Trophoblast cell (in vitro differentiated cells and primary cell): Measurements from ENCODE around the gene TMA16.

Source experiments
- DNase-seq, 2 donors: peaks; one replicate each; pipeline ENCODE4 v3.0.0-alpha.2; 2016
- H2AFZ ChIP-seq: 2 replicates; pipeline ENCODE4 v1.6.1; 2013; ENCODE audit warnings: low read length, moderate library complexity, mild to moderate bottlenecking; ENCODE audit not compliant: insufficient read depth, poor library complexity
- H2AK5ac ChIP-seq: 2 replicates; pipeline ENCODE4 v1.6.1; 2013; ENCODE audit warnings: mild to moderate bottlenecking, low read length
- H2BK120ac ChIP-seq: 2 replicates; pipeline ENCODE4 v1.6.1; 2013; ENCODE audit warnings: low read length, mild to moderate bottlenecking, moderate library complexity; ENCODE audit not compliant: insufficient read depth, poor library complexity
- H2BK12ac ChIP-seq: 2 replicates; pipeline ENCODE4 v1.6.1; 2013; ENCODE audit warnings: mild to moderate bottlenecking, low read length, moderate library complexity
- H2BK5ac ChIP-seq: 2 replicates; pipeline ENCODE4 v1.6.1; 2013; ENCODE audit warnings: low read length, low read depth, moderate library complexity, mild to moderate bottlenecking; ENCODE audit not compliant: poor library complexity
- H3K14ac ChIP-seq: 2 replicates; pipeline ENCODE4 v1.6.1; 2013; ENCODE audit warnings: mild to moderate bottlenecking, low read length
- H3K18ac ChIP-seq: 2 replicates; pipeline ENCODE4 v1.6.1; 2013; ENCODE audit warnings: mild to moderate bottlenecking, low read length
- H3K23ac ChIP-seq: 2 replicates; pipeline ENCODE4 v1.6.1; 2013; ENCODE audit warnings: low read length
- H3K27ac ChIP-seq: 2 replicates; pipeline ENCODE4 v1.5.1; 2013; ENCODE audit warnings: low read depth, mild to moderate bottlenecking, inconsistent platforms, low read length, moderate library complexity
- H3K27me3 ChIP-seq: 2 replicates; pipeline ENCODE4 v1.6.1; 2013; ENCODE audit warnings: inconsistent platforms, mild to moderate bottlenecking, low read length, moderate library complexity; ENCODE audit not compliant: insufficient read depth
- H3K36me3 ChIP-seq, 2 experiments: 1 replicate in 1 of 2; 2 replicates in 1 of 2; pipeline ENCODE4 v1.6.1; 2013; ENCODE audit warnings: low read length in 2 of 2, mild to moderate bottlenecking in 2 of 2, moderate library complexity in 1 of 2; ENCODE audit not compliant: insufficient read depth in 2 of 2, control insufficient read depth in 1 of 2
- H3K4ac ChIP-seq: 2 replicates; pipeline ENCODE4 v1.6.1; 2013; ENCODE audit warnings: low read depth, mild to moderate bottlenecking, low read length, moderate library complexity
- H3K4me1 ChIP-seq, 2 experiments: 1 replicate in 1 of 2; 2 replicates in 1 of 2; pipeline ENCODE4 v1.6.1; 2013; ENCODE audit warnings: low read length in 2 of 2, mild to moderate bottlenecking in 2 of 2, moderate library complexity in 1 of 2; ENCODE audit not compliant: insufficient read depth in 2 of 2, control insufficient read depth in 1 of 2
- H3K4me2 ChIP-seq: 2 replicates; pipeline ENCODE4 v1.6.1; 2013; ENCODE audit warnings: inconsistent platforms, mild to moderate bottlenecking, low read length, moderate library complexity
- H3K4me3 ChIP-seq: 2 replicates; pipeline ENCODE4 v1.5.1; 2013; ENCODE audit warnings: mild to moderate bottlenecking, low read depth, low read length, inconsistent platforms
- H3K79me1 ChIP-seq: one replicate; pipeline ENCODE4 v1.6.1; 2013; ENCODE audit warnings: low read length
- H3K79me2 ChIP-seq: 2 replicates; pipeline ENCODE4 v1.6.1; 2013; ENCODE audit warnings: low read length, mild to moderate bottlenecking; ENCODE audit not compliant: control insufficient read depth, insufficient read depth, poor library complexity
- H3K9ac ChIP-seq: 2 replicates; pipeline ENCODE4 v1.6.1; 2013; ENCODE audit warnings: mild to moderate bottlenecking, low read length
- H3K9me3 ChIP-seq: 2 replicates; pipeline ENCODE4 v1.6.1; 2013; ENCODE audit warnings: low read depth, mild to moderate bottlenecking, control low read depth, inconsistent platforms, low read length; ENCODE audit not compliant: insufficient read depth
- H4K12ac ChIP-seq: 2 replicates; pipeline ENCODE4 v1.6.1; 2013; ENCODE audit warnings: low read depth, mild to moderate bottlenecking, low read length, moderate library complexity
- H4K8ac ChIP-seq: 2 replicates; pipeline ENCODE4 v1.6.1; 2013; ENCODE audit warnings: low read depth, mild to moderate bottlenecking, low read length, moderate library complexity
- H4K91ac ChIP-seq: one replicate; pipeline ENCODE4 v1.6.1; 2013; ENCODE audit warnings: low read depth, mild to moderate bottlenecking, low read length, moderate library complexity
- WGBS: extraction: QIAGEN DNeasy Blood & Tissue Kit; methylation state at CpG from one replicate; pipeline ENCODE4 v1.1.7; 2013; ENCODE audit warnings: missing lambda C conversion rate; ENCODE audit not compliant: insufficient read length, insufficient coverage; ENCODE audit errors: extremely low coverage; 5-methylcytosine and 5-hydroxymethylcytosine counted together

TMA16 gene

DNA sequence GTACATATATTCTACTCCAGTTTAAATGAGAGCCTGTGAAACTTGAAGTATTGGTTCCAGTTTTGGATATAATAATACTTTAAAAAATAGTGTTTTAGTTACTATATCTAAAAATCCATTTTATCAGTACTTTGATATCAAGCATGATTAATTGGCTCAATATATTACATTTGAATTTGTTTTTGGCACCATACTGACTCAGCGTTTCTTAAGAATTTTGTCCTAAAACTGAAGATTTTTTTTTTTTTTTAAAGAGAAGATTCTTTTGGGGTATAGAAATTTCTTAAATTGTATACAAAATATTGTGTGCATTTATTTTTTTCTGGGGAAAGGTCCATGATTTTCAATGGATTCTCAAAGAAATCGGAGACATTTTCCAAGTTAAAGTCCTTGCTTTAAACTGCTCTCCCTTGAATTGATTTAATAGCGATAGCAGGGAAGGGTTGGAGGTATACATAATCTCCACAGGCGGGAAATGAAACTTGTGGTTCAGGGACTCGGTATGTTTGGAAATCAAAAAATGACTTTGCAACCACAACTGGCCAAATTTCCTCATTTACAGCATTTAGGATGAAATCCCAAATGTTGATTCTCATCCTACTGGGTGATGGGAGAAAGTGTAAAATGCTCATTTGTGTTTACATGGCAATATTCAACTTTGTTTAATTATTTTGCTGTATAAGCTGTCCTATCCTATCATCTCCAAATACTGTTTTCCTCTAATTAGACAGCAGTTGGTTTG is 62.3 kb downstream of the TMA16 start:
- H4K8ac ChIP-seq: no peak overlapping the region
- H3K14ac ChIP-seq: no peak overlapping the region
- no peak overlapping the region for H2BK120ac ChIP-seq
- no peak overlapping the region for H3K18ac ChIP-seq
- no CpG with 5 or more reads among the region's 5 CpGs for WGBS
- H3K9me3 ChIP-seq: no peaks in the 10 kb centered on the region
- no peak overlapping the region for H4K91ac ChIP-seq
- DNase-seq: no peak
- H3K79me1 ChIP-seq: no peaks in the 10 kb centered on the region
- H3K4me3 ChIP-seq: no peak overlapping the region
- H3K27me3 ChIP-seq: no peaks in the 10 kb centered on the region
- no peak overlapping the region for H3K4ac ChIP-seq
- no peak overlapping the region for H3K23ac ChIP-seq
- no peak overlapping the region for H4K12ac ChIP-seq
- no peak overlapping the region for H2BK12ac ChIP-seq
- H3K9ac ChIP-seq: no peak overlapping the region
- H2AFZ ChIP-seq: no peak overlapping the region
- no peak overlapping the region for H3K27ac ChIP-seq
- no peak overlapping the region for H3K4me2 ChIP-seq
- H2AK5ac ChIP-seq: no peak overlapping the region
- no peaks in the 10 kb centered on the region for H3K79me2 ChIP-seq
- H3K4me1 ChIP-seq: no peaks in the 10 kb centered on the region
- no peaks in the 10 kb centered on the region for H3K36me3 ChIP-seq
- no peak overlapping the region for H2BK5ac ChIP-seq

DNA sequence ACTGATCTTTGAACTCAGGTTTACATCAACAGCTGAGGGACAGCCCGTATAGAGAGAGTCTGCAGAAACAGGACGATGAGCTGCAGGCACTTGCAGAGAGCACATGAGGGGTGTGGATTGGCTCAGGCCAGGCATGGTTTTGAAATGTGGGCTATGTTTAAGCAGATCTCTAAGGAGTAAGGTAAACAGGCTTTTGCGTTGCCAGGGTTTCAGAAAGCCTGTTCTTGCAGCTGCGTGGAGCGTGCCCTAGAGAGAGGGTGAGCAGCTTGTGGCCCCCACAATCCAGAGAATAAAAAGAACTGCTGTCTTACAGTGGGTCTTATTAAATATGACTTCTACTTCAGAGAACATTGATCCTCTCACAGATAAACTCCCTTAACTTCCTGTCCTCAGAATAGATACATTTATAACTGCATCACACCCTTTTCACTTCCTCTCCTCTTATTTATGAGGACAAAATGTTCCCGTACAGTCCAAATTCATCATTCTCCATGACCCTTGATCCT is 64.1 kb downstream of the TMA16 start:
- no peak overlapping the region for H2BK120ac ChIP-seq
- H3K9me3 ChIP-seq: no peaks in the 10 kb centered on the region
- WGBS: no CpG with 5 or more reads among the region's 6 CpGs
- no peaks in the 10 kb centered on the region for H3K79me2 ChIP-seq
- H3K4me1 ChIP-seq: no peaks in the 10 kb centered on the region
- H3K4me2 ChIP-seq: no peak overlapping the region
- H3K27ac ChIP-seq: no peak overlapping the region
- no peaks in the 10 kb centered on the region for H3K79me1 ChIP-seq
- H4K8ac ChIP-seq: no peak overlapping the region
- H4K91ac ChIP-seq: no peak overlapping the region
- no peak overlapping the region for H2AK5ac ChIP-seq
- H4K12ac ChIP-seq: no peak overlapping the region
- DNase-seq: no peak
- no peak overlapping the region for H3K9ac ChIP-seq
- H3K18ac ChIP-seq: no peak overlapping the region
- no peak overlapping the region for H2AFZ ChIP-seq
- no peak overlapping the region for H3K4me3 ChIP-seq
- no peaks in the 10 kb centered on the region for H3K27me3 ChIP-seq
- no peak overlapping the region for H3K23ac ChIP-seq
- no peak overlapping the region for H2BK12ac ChIP-seq
- no peak overlapping the region for H2BK5ac ChIP-seq
- H3K4ac ChIP-seq: no peak overlapping the region
- no peak overlapping the region for H3K14ac ChIP-seq
- no peaks in the 10 kb centered on the region for H3K36me3 ChIP-seq

DNA sequence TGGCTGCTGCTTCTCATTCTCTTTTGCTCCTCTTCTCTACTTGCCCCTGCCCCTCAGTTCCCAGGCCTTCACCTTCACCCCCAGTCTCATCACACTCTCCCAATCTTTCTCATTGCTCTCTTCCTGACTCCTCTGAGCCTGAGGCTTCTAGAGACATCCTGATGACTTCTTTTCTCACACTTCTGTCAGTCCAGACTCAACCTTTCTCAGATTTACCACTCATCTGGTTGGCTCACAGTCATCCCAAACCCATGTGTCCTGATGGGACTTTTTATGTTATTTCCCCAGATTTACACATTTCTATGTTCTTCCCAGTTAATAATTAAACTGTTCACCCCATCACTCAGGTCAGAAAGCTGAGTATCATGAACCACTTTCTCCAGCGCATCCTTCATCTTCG is 68.0 kb downstream of the TMA16 start:
- H2AFZ ChIP-seq: no peak overlapping the region
- H3K79me1 ChIP-seq: no peaks in the 10 kb centered on the region
- H3K9ac ChIP-seq: no peak overlapping the region
- no peak overlapping the region for H4K91ac ChIP-seq
- no CpG with 5 or more reads among the region's 2 CpGs for WGBS
- H3K79me2 ChIP-seq: no peaks in the 10 kb centered on the region
- no peak overlapping the region for H4K12ac ChIP-seq
- H2BK5ac ChIP-seq: no peak overlapping the region
- no peak overlapping the region for H3K18ac ChIP-seq
- no peak overlapping the region for H3K4me2 ChIP-seq
- no peak overlapping the region for H3K14ac ChIP-seq
- no peak overlapping the region for H4K8ac ChIP-seq
- H3K4me3 ChIP-seq: no peak overlapping the region
- no peak overlapping the region for H2BK120ac ChIP-seq
- no peaks in the 10 kb centered on the region for H3K27me3 ChIP-seq
- H3K27ac ChIP-seq: no peak overlapping the region
- no peak overlapping the region for H3K4ac ChIP-seq
- no peak overlapping the region for H2BK12ac ChIP-seq
- DNase-seq: no peak
- no peaks in the 10 kb centered on the region for H3K36me3 ChIP-seq
- no peak overlapping the region for H3K23ac ChIP-seq
- no peaks in the 10 kb centered on the region for H3K4me1 ChIP-seq
- no peaks in the 10 kb centered on the region for H3K9me3 ChIP-seq
- no peak overlapping the region for H2AK5ac ChIP-seq

DNA sequence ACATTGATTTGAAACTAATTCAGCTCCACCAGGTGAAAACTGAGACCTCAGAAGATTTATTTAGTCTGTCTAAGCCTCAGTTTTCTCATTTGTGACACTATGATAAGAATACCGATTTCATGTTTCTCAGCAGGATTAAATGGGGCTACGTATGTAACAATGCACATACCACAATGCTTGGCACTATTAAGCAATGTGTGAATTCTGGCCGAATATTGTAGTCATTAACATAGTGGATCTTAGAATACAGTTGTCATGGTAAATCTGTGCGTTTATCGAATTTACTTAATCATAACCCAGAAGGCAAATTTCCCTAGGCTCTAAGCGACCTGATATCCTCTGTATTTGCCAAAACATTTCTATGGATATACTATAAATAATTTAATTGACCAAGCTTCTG is 69.1 kb downstream of the TMA16 start:
- Histone ChIP-seq H2AK5ac (no peak overlapping the region), H3K36me3 (no peaks in the 10 kb centered on the region), H3K23ac (no peak overlapping the region), H4K12ac (no peak overlapping the region), H3K4me2 (no peak overlapping the region), H2BK5ac (no peak overlapping the region), H3K79me1 (no peaks in the 10 kb centered on the region), H2BK120ac (no peak overlapping the region), H3K9me3 (no peaks in the 10 kb centered on the region), H3K4ac (no peak overlapping the region), H4K91ac (no peak overlapping the region), H2BK12ac (no peak overlapping the region), H3K4me1 (no peaks in the 10 kb centered on the region), H3K79me2 (no peaks in the 10 kb centered on the region), H4K8ac (no peak overlapping the region), H3K27me3 (no peaks in the 10 kb centered on the region), H3K27ac (no peak overlapping the region), H3K18ac (no peak overlapping the region), H3K9ac (no peak overlapping the region), H2AFZ (no peak overlapping the region), H3K4me3 (no peak overlapping the region), H3K14ac (no peak overlapping the region)
- DNase-seq: no peak
- no CpG with 5 or more reads among the region's 6 CpGs for WGBS
